HepG2 (cell line): ENCODE results near the gene PCBP1. TPM values are rescaled to one million over a fixed set of nuclear protein-coding genes. Genes with fewer than 3 reads are reported as not detected.

Source experiments
- ATAC-seq: fragments of 200-7000 bp; cut with Tn5 transposase; 3 replicates; pipeline ENCODE4 v1.9.1; 2020; ENCODE audit warnings: mild to moderate bottlenecking, moderate library complexity
- BruUV-seq: library from RNA; stranded (reverse); fragments of 400-500 nt; replicated peaks from 2 replicates; lab custom pipeline; 2021; lab: Mats Ljungman, UMichigan
- CTCF ChIA-PET: fragments of 300-600 bp; formaldehyde crosslinking; extraction: SDS; loops from one replicate; lab custom pipeline; 2021; ENCODE audit warnings: low total read pairs, inconsistent platforms, low intra/inter-chr PET ratio; lab: Yijun Ruan, JAX
- POLR2A ChIA-PET: fragments of 350-600 bp; sonication (Branson Sonifier 250); formaldehyde crosslinking; loops from one replicate; lab custom pipeline; 2020; ENCODE audit warnings: antibody characterized with exemption, inconsistent platforms; lab: Yijun Ruan, JAX
- DNase-seq: peaks from one replicate; pipeline ENCODE4 v3.0.0-alpha.2; 2015; ENCODE audit warnings: low spot score
- FAIRE-seq: peaks from 3 replicates; lab custom pipeline; 2011; peaks lifted over from hg19 to GRCh38; lab: Jason Lieb, UNC
- H2AFZ ChIP-seq: one replicate; pipeline ENCODE4 v1.6.1; 2011; ENCODE audit warnings: low read length, inconsistent platforms
- H3K27ac ChIP-seq: fragments of 300-600 bp; 3 replicates; pipeline ENCODE4 v1.8.0; 2011; ENCODE audit warnings: mixed run types, mild to moderate bottlenecking, mixed read lengths, low read length, inconsistent platforms; ENCODE audit not compliant: insufficient read depth; ENCODE audit errors: extremely low read length
- H3K27me3 ChIP-seq, 2 experiments: fragments of 200-600 bp in 1 of 2; 2 replicates in 1 of 2; 3 replicates in 1 of 2; pipeline versions ENCODE4 v1.6.0 to v1.8.0; 2011; ENCODE audit warnings: low read length in 2 of 2, mild to moderate bottlenecking in 2 of 2, moderate library complexity in 2 of 2, inconsistent platforms in 1 of 2; ENCODE audit not compliant: insufficient read depth in 2 of 2, control insufficient read depth in 1 of 2
- H3K36me3 ChIP-seq, 2 experiments: fragments of 200-600 bp in 1 of 2; replicated peaks in 1 of 2; 2 replicates in 1 of 2; 3 replicates in 1 of 2; pipeline versions ENCODE4 v1.5.1 to v1.8.0; 2011; ENCODE audit warnings: low read length in 2 of 2, inconsistent platforms in 1 of 2; ENCODE audit not compliant: insufficient read depth in 2 of 2, control insufficient read depth in 1 of 2
- H3K4me1 ChIP-seq: 2 replicates; pipeline ENCODE4 v1.5.1; 2012; ENCODE audit warnings: low read length, inconsistent platforms; ENCODE audit not compliant: insufficient read depth
- H3K4me2 ChIP-seq: 2 replicates; pipeline ENCODE4 v1.6.0; 2011; ENCODE audit warnings: low read depth, low read length, inconsistent platforms
- H3K4me3 ChIP-seq, 3 experiments: fragments of 200-600 bp in 1 of 3; sonication (generic), shearing (Covaris generic) in 1 of 3; replicated peaks in 1 of 3; 2 replicates each; pipeline ENCODE4 v1.5.1; 2011 to 2016; ENCODE audit warnings: low read length in 3 of 3, inconsistent platforms in 2 of 3, low read depth in 2 of 3, mild to moderate bottlenecking in 2 of 3, control low read depth in 1 of 3, mixed read lengths in 1 of 3; ENCODE audit not compliant: insufficient read depth in 1 of 3
- H3K79me2 ChIP-seq: one replicate; pipeline ENCODE4 v1.6.1; 2011; ENCODE audit warnings: low read length, inconsistent platforms; ENCODE audit not compliant: insufficient read depth
- H3K9ac ChIP-seq: 2 replicates; pipeline ENCODE4 v1.6.0; 2011; ENCODE audit warnings: mild to moderate bottlenecking, low read depth, low read length, inconsistent platforms; ENCODE audit not compliant: insufficient read depth
- H3K9me3 ChIP-seq: 2 replicates; pipeline ENCODE4 v1.5.1; 2012; ENCODE audit warnings: mild to moderate bottlenecking, low read length
- H4K20me1 ChIP-seq: 2 replicates; pipeline ENCODE4 v1.6.0; 2011; ENCODE audit warnings: inconsistent platforms, mild to moderate bottlenecking, low read length, moderate library complexity; ENCODE audit not compliant: insufficient read depth
- ERF ChIP-seq: IDR thresholded peaks from 2 replicates; pipeline ENCODE4 v1.6.1; 2018; ENCODE audit warnings: missing biosample characterization, missing genetic modification reagents
- JUNB ChIP-seq: sonication (generic); formaldehyde crosslinking; IDR thresholded peaks from 2 replicates; pipeline ENCODE4 v1.8.0; 2022; ENCODE audit warnings: missing genetic modification reagents, mild to moderate bottlenecking, borderline replicate concordance
- PBX3 ChIP-seq: sonication (generic); formaldehyde crosslinking; IDR thresholded peaks from 2 replicates; pipeline ENCODE4 v1.8.1; 2023; ENCODE audit warnings: missing genetic modification reagents, inconsistent platforms, borderline replicate concordance
- RBFOX2 ChIP-seq: fragments of 200-400 bp; formaldehyde crosslinking; IDR thresholded peaks from 2 replicates; pipeline ENCODE4 v1.6.1; 2017; ENCODE audit warnings: low read depth, mild to moderate bottlenecking, low read length
- SIX1 ChIP-seq: sonication (generic); formaldehyde crosslinking; IDR thresholded peaks from 2 replicates; pipeline ENCODE4 v1.4.0; 2020; ENCODE audit warnings: missing genetic modification reagents, borderline replicate concordance
- SSRP1 ChIP-seq: IDR thresholded peaks from 2 replicates; pipeline ENCODE4 v1.6.1; 2016; ENCODE audit warnings: control low read depth
- ZNF607 ChIP-seq: sonication (generic); formaldehyde crosslinking; IDR thresholded peaks from 2 replicates; pipeline ENCODE4 v1.5.1; 2020; ENCODE audit warnings: missing genetic modification reagents, mild to moderate bottlenecking, borderline replicate concordance
- WGBS: methylation state at CpG from one replicate; pipeline ENCODE4 v1.1.6; 2017; ENCODE audit warnings: low lambda C conversion rate; 5-methylcytosine and 5-hydroxymethylcytosine counted together
- in situ Hi-C: cut with HindIII; loops from 2 replicates; pipeline ENCODE4 v1.10.0; 2017; ENCODE audit warnings: low pct_unique_long_range_greater_than_20kb; ENCODE audit not compliant: extremely low pct_ligation_motif_present
- intact Hi-C: fragments of 100-400 bp; cut with micrococcal nuclease; formaldehyde crosslinking; loops from one replicate; pipeline ENCODE4 v1.10.0; 2022; ENCODE audit not compliant: unreplicated experiment
- polyA plus RNA-seq, 8 experiments: library from polyadenylated mRNA; depleted of rRNA in 3 of 8; stranded (reverse) in 7 of 8; unstranded in 1 of 8; fragments of >200 nt; fragmentation: Illumina TruSeq in 4 of 8; extraction: Trizol in 4 of 8; gene quantifications; 2 replicates each; pipeline versions ENCODE4 v1.2.1 to v1.2.3, GENCODE V29; 2011 to 2016; ENCODE audit warnings: low read depth in 4 of 8, missing spikeins in 1 of 8, mixed read lengths in 1 of 8; ENCODE audit not compliant: insufficient read depth in 1 of 8
- total RNA-seq, 5 experiments: library from RNA; depleted of rRNA; stranded (reverse); fragments of >200 nt; fragmentation: Illumina TruSeq; extraction: Trizol; gene quantifications; 2 replicates each; pipeline ENCODE4 v1.2.3, GENCODE V29; 2016; ENCODE audit warnings: low read depth in 1 of 5
- TF ChIP-seq, protein P1 (sequence below), 2 experiments: sonication (generic) in 1 of 2; formaldehyde crosslinking in 1 of 2; IDR thresholded peaks; 2 replicates each; pipeline versions ENCODE4 v1.5.1 to v1.6.1; 2011 to 2020; ENCODE audit warnings: borderline replicate concordance in 1 of 2, low read depth in 1 of 2, low read length in 1 of 2, mild to moderate bottlenecking in 1 of 2, missing genetic modification reagents in 1 of 2, moderate library complexity in 1 of 2
- TF ChIP-seq, protein P2 (sequence below): sonication (generic); formaldehyde crosslinking; IDR thresholded peaks from 2 replicates; pipeline ENCODE4 v1.4.0; 2020; ENCODE audit warnings: missing genetic modification reagents
- TF ChIP-seq, protein P3 (sequence below): sonication (generic); formaldehyde crosslinking; IDR thresholded peaks from 2 replicates; pipeline ENCODE4 v1.4.0; 2020; ENCODE audit warnings: missing genetic modification reagents

PCBP1 gene
- total and polyA plus RNA-seq, 2 of the 13 experiments (the other 11 are each of a cell fraction or from before 2014, with no cell fraction given) = 32.0 to 137 TPM

GRCh38 chr2:70091364-70091763 lies 4.1 kb downstream of the PCBP1 start:
- ATAC-seq = no peak
- no peak overlapping the region for H2AFZ ChIP-seq
- no TSS peak for BruUV-seq
- peaks cover 25% of the 10 kb centered on the region for H3K79me2 ChIP-seq
- no peaks in the 10 kb centered on the region for H3K9me3 ChIP-seq
- H3K9ac ChIP-seq = no peak overlapping the region
- 83% methylated on average over 2 of the region's 2 CpGs for WGBS
- TF ChIP-seq PBX3 (CRISPR knock-in tag) (no peak), ZNF607 (no peak), SIX1 (CRISPR knock-in tag) (no peak), JUNB (CRISPR knock-in tag) (0 out of 2 replicates have a peak, but pooled peaks have one; percentile 41), SSRP1 (CRISPR knock-in tag) (no peak), RBFOX2 (peak; percentile 49; the same call in 1 of the 2 replicates), ERF (CRISPR knock-in tag) (no peak)
- TF ChIP-seq, protein P1, sequence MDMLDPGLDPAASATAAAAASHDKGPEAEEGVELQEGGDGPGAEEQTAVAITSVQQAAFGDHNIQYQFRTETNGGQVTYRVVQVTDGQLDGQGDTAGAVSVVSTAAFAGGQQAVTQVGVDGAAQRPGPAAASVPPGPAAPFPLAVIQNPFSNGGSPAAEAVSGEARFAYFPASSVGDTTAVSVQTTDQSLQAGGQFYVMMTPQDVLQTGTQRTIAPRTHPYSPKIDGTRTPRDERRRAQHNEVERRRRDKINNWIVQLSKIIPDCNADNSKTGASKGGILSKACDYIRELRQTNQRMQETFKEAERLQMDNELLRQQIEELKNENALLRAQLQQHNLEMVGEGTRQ (IDR thresholded peaks at IDR 0.05; ENCODE audit: low read depth, low read length) = no peak
- TF ChIP-seq, protein P1 (CRISPR knock-in tag; IDR thresholded peaks at IDR 0.05; ENCODE audit: borderline replicate concordance) = no peak
- TF ChIP-seq, protein P2, sequence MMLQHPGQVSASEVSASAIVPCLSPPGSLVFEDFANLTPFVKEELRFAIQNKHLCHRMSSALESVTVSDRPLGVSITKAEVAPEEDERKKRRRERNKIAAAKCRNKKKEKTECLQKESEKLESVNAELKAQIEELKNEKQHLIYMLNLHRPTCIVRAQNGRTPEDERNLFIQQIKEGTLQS = no peak
- TF ChIP-seq, protein P3, sequence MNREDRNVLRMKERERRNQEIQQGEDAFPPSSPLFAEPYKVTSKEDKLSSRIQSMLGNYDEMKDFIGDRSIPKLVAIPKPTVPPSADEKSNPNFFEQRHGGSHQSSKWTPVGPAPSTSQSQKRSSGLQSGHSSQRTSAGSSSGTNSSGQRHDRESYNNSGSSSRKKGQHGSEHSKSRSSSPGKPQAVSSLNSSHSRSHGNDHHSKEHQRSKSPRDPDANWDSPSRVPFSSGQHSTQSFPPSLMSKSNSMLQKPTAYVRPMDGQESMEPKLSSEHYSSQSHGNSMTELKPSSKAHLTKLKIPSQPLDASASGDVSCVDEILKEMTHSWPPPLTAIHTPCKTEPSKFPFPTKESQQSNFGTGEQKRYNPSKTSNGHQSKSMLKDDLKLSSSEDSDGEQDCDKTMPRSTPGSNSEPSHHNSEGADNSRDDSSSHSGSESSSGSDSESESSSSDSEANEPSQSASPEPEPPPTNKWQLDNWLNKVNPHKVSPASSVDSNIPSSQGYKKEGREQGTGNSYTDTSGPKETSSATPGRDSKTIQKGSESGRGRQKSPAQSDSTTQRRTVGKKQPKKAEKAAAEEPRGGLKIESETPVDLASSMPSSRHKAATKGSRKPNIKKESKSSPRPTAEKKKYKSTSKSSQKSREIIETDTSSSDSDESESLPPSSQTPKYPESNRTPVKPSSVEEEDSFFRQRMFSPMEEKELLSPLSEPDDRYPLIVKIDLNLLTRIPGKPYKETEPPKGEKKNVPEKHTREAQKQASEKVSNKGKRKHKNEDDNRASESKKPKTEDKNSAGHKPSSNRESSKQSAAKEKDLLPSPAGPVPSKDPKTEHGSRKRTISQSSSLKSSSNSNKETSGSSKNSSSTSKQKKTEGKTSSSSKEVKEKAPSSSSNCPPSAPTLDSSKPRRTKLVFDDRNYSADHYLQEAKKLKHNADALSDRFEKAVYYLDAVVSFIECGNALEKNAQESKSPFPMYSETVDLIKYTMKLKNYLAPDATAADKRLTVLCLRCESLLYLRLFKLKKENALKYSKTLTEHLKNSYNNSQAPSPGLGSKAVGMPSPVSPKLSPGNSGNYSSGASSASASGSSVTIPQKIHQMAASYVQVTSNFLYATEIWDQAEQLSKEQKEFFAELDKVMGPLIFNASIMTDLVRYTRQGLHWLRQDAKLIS = no peak
- peak overlapping the region; percentile 17 for H3K27ac ChIP-seq
- FAIRE-seq = no peak
- H3K4me3 ChIP-seq = no peak overlapping the region
- H3K4me1 ChIP-seq = peaks cover 49% of the 10 kb centered on the region
- no peaks in the 10 kb centered on the region; the same call in 1 of the 2 replicates for H4K20me1 ChIP-seq
- CTCF ChIA-PET = no interaction called here
- in situ Hi-C loops (no loop called here), intact Hi-C loops (no loop called here)
- POLR2A ChIA-PET = interaction anchor here (1.1 to 24.7 kb wide), 7 partner anchors 9 to 177 kb away, joined by 3 to 423 read pairs (median 7); partner anchors contain the start of genes C2orf42, MXD1 and PCYOX1
- no peaks in the 10 kb centered on the region; a peak in 1 of 5 replicates for H3K27me3 ChIP-seq
- no peak overlapping the region for H3K4me2 ChIP-seq
- 0 out of 5 replicates have a peak, but pooled peaks cover 0 to 1% of the 10 kb centered on the region in 2 experiments for H3K36me3 ChIP-seq
- DNase-seq = no peak
